Measurements from ENCODE around the gene ODC1. TPM values are rescaled to one million over a fixed set of nuclear protein-coding genes. Genes with fewer than 3 reads are reported as not detected.
A peak's percentile ranks its signal among the peaks of the same experiment; 100 is the strongest.

ODC1 gene
- total and polyA plus RNA-seq, 2 donors (not counting 1 experiment from before 2014, with no cell fraction given), result 86.4 to 89.3 TPM

- TF ChIP-seq EZH2 (IDR thresholded peaks at IDR 0.05; ENCODE audit: low read length, missing control alignments), result no peak
- Histone ChIP-seq H4K20me1 (ENCODE audit: control insufficient read depth, extremely low read depth, insufficient read depth, low read length) (no peaks in the 10 kb centered on the region), H3K9ac (ENCODE audit: insufficient read depth, low read length) (no peak overlapping the region), H3K4me2 (ENCODE audit: extremely low read depth, insufficient read depth, low read length) (peak overlapping the region; percentile 15), H3K79me2 (ENCODE audit: control insufficient read depth, insufficient read depth, low read length) (no peaks in the 10 kb centered on the region), H2AFZ (ENCODE audit: low read length) (no peak overlapping the region), H3K27me3 (ENCODE audit: control insufficient read depth, insufficient read depth, low read length) (no peaks in the 10 kb centered on the region), H3K4me1 (ENCODE audit: control insufficient read depth, extremely low read depth, insufficient read depth, low read length) (no peaks in the 10 kb centered on the region), H3K9me3 (ENCODE audit: control insufficient read depth, insufficient read depth, low read depth, low read length) (no peaks in the 10 kb centered on the region), H3K27ac (ENCODE audit: insufficient read depth, low read length) (no peak overlapping the region), H3K4me3 (replicated peaks in 1 of 4; ENCODE audit: control extremely low read depth in 1 of 4, insufficient read depth in 1 of 4, low read depth in 3 of 4, low read length in 4 of 4) (no peak overlapping the region), H3K36me3 (ENCODE audit: control insufficient read depth, insufficient read depth, low read length) (peaks cover 3% of the 10 kb centered on the region)
- no peak for DNase-seq (ENCODE audit: low read depth in 2 of 2)
These were observed 21.2 kb downstream of the ODC1 start for GRCh38 chr2:10426726-10427617.

- no peak overlapping the region for H3K4me2 ChIP-seq (ENCODE audit: extremely low read depth, insufficient read depth, low read length)
- TF ChIP-seq CTCF (conservative IDR thresholded peaks at IDR 0.05 in 1 of 2, IDR thresholded peaks at IDR 0.05 in 1 of 2; ENCODE audit: low read depth in 1 of 2, low read length in 2 of 2) (no peak), EZH2 (IDR thresholded peaks at IDR 0.05; ENCODE audit: low read length, missing control alignments) (no peak)
- H2AFZ ChIP-seq (ENCODE audit: low read length), result no peak overlapping the region
- H3K9me3 ChIP-seq (ENCODE audit: control insufficient read depth, insufficient read depth, low read depth, low read length), result no peaks in the 10 kb centered on the region
- H3K4me1 ChIP-seq (ENCODE audit: control insufficient read depth, extremely low read depth, insufficient read depth, low read length), result no peaks in the 10 kb centered on the region
- H3K27me3 ChIP-seq (ENCODE audit: control insufficient read depth, insufficient read depth, low read length), result no peaks in the 10 kb centered on the region
- H3K27ac ChIP-seq (ENCODE audit: insufficient read depth, low read length), result no peak overlapping the region
- H3K4me3 ChIP-seq (replicated peaks in 1 of 4; ENCODE audit: control extremely low read depth in 1 of 4, insufficient read depth in 1 of 4, low read depth in 3 of 4, low read length in 4 of 4), result no peak overlapping the region
- no peaks in the 10 kb centered on the region for H4K20me1 ChIP-seq (ENCODE audit: control insufficient read depth, extremely low read depth, insufficient read depth, low read length)
- H3K79me2 ChIP-seq (ENCODE audit: control insufficient read depth, insufficient read depth, low read length), result no peaks in the 10 kb centered on the region
- no peak for DNase-seq (ENCODE audit: low read depth in 2 of 2)
- peaks cover 3% of the 10 kb centered on the region for H3K36me3 ChIP-seq (ENCODE audit: control insufficient read depth, insufficient read depth, low read length)
- H3K9ac ChIP-seq (ENCODE audit: insufficient read depth, low read length), result no peak overlapping the region
These were observed 22.4 kb downstream of the ODC1 start for GRCh38 chr2:10425699-10426098.

GRCh38 chr2:10424916-10425505 is 23.1 kb downstream of the ODC1 start:
- H3K4me2 ChIP-seq (ENCODE audit: extremely low read depth, insufficient read depth, low read length), result no peak overlapping the region
- no peaks in the 10 kb centered on the region for H3K4me1 ChIP-seq (ENCODE audit: control insufficient read depth, extremely low read depth, insufficient read depth, low read length)
- no peaks in the 10 kb centered on the region for H3K79me2 ChIP-seq (ENCODE audit: control insufficient read depth, insufficient read depth, low read length)
- H3K9ac ChIP-seq (ENCODE audit: insufficient read depth, low read length), result no peak overlapping the region
- H4K20me1 ChIP-seq (ENCODE audit: control insufficient read depth, extremely low read depth, insufficient read depth, low read length), result no peaks in the 10 kb centered on the region
- peaks cover 3% of the 10 kb centered on the region for H3K36me3 ChIP-seq (ENCODE audit: control insufficient read depth, insufficient read depth, low read length)
- no peak for TF ChIP-seq CTCF (conservative IDR thresholded peaks at IDR 0.05 in 1 of 2, IDR thresholded peaks at IDR 0.05 in 1 of 2; ENCODE audit: low read depth in 1 of 2, low read length in 2 of 2)
- TF ChIP-seq EZH2 (IDR thresholded peaks at IDR 0.05; ENCODE audit: low read length, missing control alignments), result no peak
- no peak overlapping the region for H2AFZ ChIP-seq (ENCODE audit: low read length)
- no peak for DNase-seq (ENCODE audit: low read depth in 2 of 2)
- no peak overlapping the region for H3K27ac ChIP-seq (ENCODE audit: insufficient read depth, low read length)
- H3K4me3 ChIP-seq (replicated peaks in 1 of 4; ENCODE audit: control extremely low read depth in 1 of 4, insufficient read depth in 1 of 4, low read depth in 3 of 4, low read length in 4 of 4), result no peak overlapping the region
- no peaks in the 10 kb centered on the region for H3K9me3 ChIP-seq (ENCODE audit: control insufficient read depth, insufficient read depth, low read depth, low read length)
- H3K27me3 ChIP-seq (ENCODE audit: control insufficient read depth, insufficient read depth, low read length), result no peaks in the 10 kb centered on the region

Data from fibroblast of lung (primary cell).